GM10847 (cell line): ENCODE measurements around the gene B3GNT9.

Source experiments
- POLR2A ChIP-seq: IDR thresholded peaks from 2 replicates; pipeline ENCODE4 v1.6.1; 2011; ENCODE audit not compliant: insufficient read length; ENCODE audit errors: extremely low read depth

B3GNT9 gene

GRCh38 chr16:67154578-67155294, 3.9 kb upstream of the B3GNT9 start:
- TF ChIP-seq POLR2A: no peak

GRCh38 chr16:67151431-67152097, 766 bp upstream of the B3GNT9 start:
- TF ChIP-seq POLR2A: no peak

- no peak for TF ChIP-seq POLR2A
These were observed 558 bp downstream of the B3GNT9 start for GRCh38 chr16:67150047-67150832.

- TF ChIP-seq POLR2A: no peak
These were observed 1.3 kb downstream of the B3GNT9 start for GRCh38 chr16:67149276-67150046.

GRCh38 chr16:67148656-67149275, 2.0 kb downstream of the B3GNT9 start:
- no peak for TF ChIP-seq POLR2A

GRCh38 chr16:67148221-67148620, 2.6 kb downstream of the B3GNT9 start:
- no peak for TF ChIP-seq POLR2A

- TF ChIP-seq POLR2A: no peak
These were observed 3.2 kb downstream of the B3GNT9 start for GRCh38 chr16:67147437-67148140.

GRCh38 chr16:67146523-67147357, 4.1 kb downstream of the B3GNT9 start:
- no peak for TF ChIP-seq POLR2A

GRCh38 chr16:67145746-67146145, 5.1 kb downstream of the B3GNT9 start:
- no peak for TF ChIP-seq POLR2A

GRCh38 chr16:67144943-67145342, 5.9 kb downstream of the B3GNT9 start:
- TF ChIP-seq POLR2A: no peak

- TF ChIP-seq POLR2A: no peak
These were observed 8.5 kb downstream of the B3GNT9 start for GRCh38 chr16:67142342-67142741.

- no peak for TF ChIP-seq POLR2A
These were observed 9.4 kb downstream of the B3GNT9 start for GRCh38 chr16:67141391-67141790.

- no peak for TF ChIP-seq POLR2A
These were observed 13.2 kb downstream of the B3GNT9 start for GRCh38 chr16:67137605-67138004.

GRCh38 chr16:67129422-67129821, 21.4 kb downstream of the B3GNT9 start:
- no peak for TF ChIP-seq POLR2A

- no peak for TF ChIP-seq POLR2A
These were observed 21.9 kb downstream of the B3GNT9 start for GRCh38 chr16:67128887-67129286.
